Heart right ventricle (tissue), 16 donors: ENCODE data around the gene CADPS2. TPM values are rescaled to one million over a fixed set of nuclear protein-coding genes. Genes with fewer than 3 reads are reported as not detected.

Experiments
- ATAC-seq, 8 donors: fragments of 200-7000 bp; cut with Tn5 transposase; one replicate each; pipeline ENCODE4 v1.9.1; 2020; ENCODE audit warnings: mild to moderate bottlenecking in 8 of 8, moderate library complexity in 8 of 8, moderate number of reproducible peaks in 1 of 8
- DNase-seq, 2 donors: peaks; one replicate each; pipeline ENCODE4 v3.0.0-alpha.2; 2020
- H3K27ac ChIP-seq, 10 donors: fragments of 200-600 bp; sonication (generic) in 2 of 10; one replicate each; pipeline versions ENCODE4 v1.5.0 to v1.8.0; 2020 to 2022; ENCODE audit warnings: mild to moderate bottlenecking in 3 of 10
- H3K27me3 ChIP-seq, 7 donors: fragments of 200-600 bp; one replicate each; pipeline ENCODE4 v1.8.0; 2021 to 2022; ENCODE audit warnings: mild to moderate bottlenecking in 2 of 7
- H3K36me3 ChIP-seq, 9 donors: fragments of 200-600 bp; sonication (generic) in 1 of 9; one replicate each; pipeline versions ENCODE4 v1.5.0 to v1.8.0; 2020 to 2022; ENCODE audit warnings: mild to moderate bottlenecking in 2 of 9
- H3K4me1 ChIP-seq, 9 donors: fragments of 200-600 bp; sonication (generic) in 1 of 9; one replicate each; pipeline versions ENCODE4 v1.5.0 to v1.8.0; 2020 to 2022; ENCODE audit warnings: mild to moderate bottlenecking in 4 of 9
- H3K4me3 ChIP-seq, 10 donors: fragments of 200-600 bp; sonication (generic) in 2 of 10; one replicate each; pipeline versions ENCODE4 v1.5.0 to v1.8.0; 2020 to 2022; ENCODE audit warnings: mild to moderate bottlenecking in 7 of 10, moderate library complexity in 2 of 10
- H3K9me3 ChIP-seq, 11 donors: fragments of 200-600 bp in 10 of 11; sonication (generic) in 2 of 11; one replicate each; pipeline versions ENCODE4 v1.5.0 to v1.8.0; 2013 to 2022; ENCODE audit warnings: mild to moderate bottlenecking in 2 of 11, control low read depth in 1 of 11, moderate library complexity in 1 of 11
- CTCF ChIP-seq, 9 donors: fragments of 200-600 bp; sonication (generic) in 2 of 9; IDR thresholded peaks; one replicate each; pipeline versions ENCODE4 v1.5.0 to v1.8.0; 2021 to 2022; ENCODE audit warnings: antibody characterized with exemption in 9 of 9, mild to moderate bottlenecking in 5 of 9, moderate library complexity in 1 of 9
- WGBS, 2 donors: extraction: QIAGEN DNeasy Blood & Tissue Kit; methylation state at CpG; one replicate each; pipeline ENCODE4 v1.1.7; 2013; ENCODE audit warnings: inconsistent platforms in 1 of 2; 5-methylcytosine and 5-hydroxymethylcytosine counted together
- intact Hi-C, 10 donors: fragments of 100-400 bp; cut with DNase I; formaldehyde crosslinking; loops; one replicate each; pipeline versions ENCODE4 v1.11.1 to v1.14.2; 2022
- polyA plus RNA-seq, 2 donors: library from polyadenylated mRNA; stranded (reverse); fragments of 200-250 nt; gene quantifications; one replicate each; pipeline ENCODE4 v1.2.3, GENCODE V29; 2013
- total RNA-seq, 10 donors: library from RNA; stranded (reverse); fragmentation: NEBNext Ultra II Directional in 3 of 10; extraction: Animal tissue kit (Norgen Biotek cat#: 25700) in 3 of 10; gene quantifications; one replicate each; pipeline versions ENCODE4 v1.2.1 to v1.2.4, GENCODE V29; 2021 to 2023
- donor health status: Arrhythmogenic right ventricular cardiomyopathy.
- donor health status: ischemic (EF 13 %, LVEDD 7.1; RV severe dilation, severe dysfunction).
- donor health status: healthy with polysubstance abuse.
- donor health status: DM: no; HTN: yes; CAD: no.
- donor health status: DM: no; HTN: no; CAD: no.
- donor health status: ischemic (EF 25% LVEDD 6.9; RV normal size, moderate dysfunction).
- donor health status: ischemic (EF 25% LVEDD 5.7; RV mildly dilated, moderate dysfunction).
- donor health status: healthy.
- donor health status: DM: yes; HTN: yes; CAD: no.
- donor health status: Ischemic cardiomyopathy.
- donor health status: ischemic (EF 35%, LVEDD 5.7; RV mildly dilated, moderate dysfunction).
- donor health status: nonischemic (EF 11% LVEDD 7.7; RV severe dilation, severe dysfunction).
- donor health status: DM: yes; HTN: yes; CAD: no.
- donor health status: PGD.
- donor health status: ischemic (EF 29% LVEDD 5.4; RV normal size, mild dysfunction).
- donor health status: nonischemic (EF 23%, LVEDD 6.1; RV moderate dilation, normal function).

The CADPS2 gene
- total and polyA plus RNA-seq, 12 donors = 3.6 to 25.7 (median 6.6) TPM

DNA sequence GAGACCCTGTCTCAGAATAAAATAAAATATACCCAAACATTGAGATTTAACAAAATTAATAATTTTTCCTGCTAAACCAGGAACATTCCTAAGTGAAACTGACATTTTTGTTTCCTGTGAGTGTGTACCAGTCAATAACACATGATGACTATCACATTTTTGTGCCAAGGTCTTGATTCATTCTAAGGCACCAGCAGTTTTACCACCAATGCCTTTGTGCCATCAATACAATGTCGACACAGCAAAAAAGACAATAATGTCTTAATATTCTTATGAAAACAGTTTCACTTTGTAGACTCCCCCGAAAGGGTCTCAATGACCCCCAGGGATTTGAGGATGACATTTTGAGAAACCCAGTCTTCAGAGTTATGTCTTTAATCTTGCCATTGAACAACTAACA is 7.2 kb upstream of the CADPS2 start:
- no peak for TF ChIP-seq CTCF (IDR thresholded peaks at IDR 0.05)
- Histone ChIP-seq H3K4me1 (no peaks in the 10 kb centered on the region), H3K27ac (no peak overlapping the region), H3K36me3 (no peaks in the 10 kb centered on the region), H3K4me3 (no peak overlapping the region), H3K27me3 (peaks cover 0 to 3% (median 0%) of the 10 kb centered on the region in 7 donors), H3K9me3 (no peaks in the 10 kb centered on the region)
- ATAC-seq (no peak), DNase-seq (no peak)
- 88 to 94% methylated on average over 2 of the region's 2 CpGs for WGBS, 2 donors
- intact Hi-C loops = loop anchor here in 1 of 10 donors (10.0 kb wide), 1 partner anchor 261 kb away; no protein-coding TSS in a partner anchor

DNA sequence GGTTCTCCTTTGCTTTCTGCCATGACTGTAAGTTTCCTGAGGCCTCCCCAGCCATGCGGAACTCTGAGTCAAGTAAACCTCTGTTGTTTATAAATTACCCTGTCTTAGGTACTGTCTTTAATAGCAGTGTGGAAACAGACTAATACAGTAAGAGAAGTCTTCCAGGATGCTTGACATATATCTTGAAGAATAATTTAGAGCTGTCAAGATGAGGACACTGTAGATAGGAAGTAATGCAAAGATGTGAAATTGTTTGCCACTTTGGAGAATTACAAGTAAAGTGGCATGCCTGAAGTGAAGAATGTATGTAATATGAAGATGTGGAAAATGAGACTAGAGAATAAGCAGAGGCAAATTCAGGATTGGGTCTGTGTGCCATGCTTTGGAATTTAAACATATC is 2.9 kb upstream of the CADPS2 start:
- H3K36me3 ChIP-seq = no peaks in the 10 kb centered on the region
- peaks cover 0 to 21% (median 5%) of the 10 kb centered on the region in 9 donors for H3K4me1 ChIP-seq
- TF ChIP-seq CTCF (IDR thresholded peaks at IDR 0.05) = no peak
- no peak for DNase-seq
- peaks cover 0 to 43% (median 0%) of the 10 kb centered on the region in 7 donors for H3K27me3 ChIP-seq
- H3K27ac ChIP-seq = no peak overlapping the region
- 96 to 100% methylated on average over 1 of the region's 1 CpG for WGBS, 2 donors
- ATAC-seq = no peak
- no peaks in the 10 kb centered on the region for H3K9me3 ChIP-seq
- intact Hi-C loops = loop anchor here in 4 of 10 donors (5.0 to 10.0 kb wide), 5 partner anchors 87 to 646 kb away; partner anchors contain the start of genes IQUB (in 1 of the 4) and RNF133 (in 1 of the 4)
- no peak overlapping the region for H3K4me3 ChIP-seq

GRCh38 chr7:122887848-122888247 is 1.6 kb upstream of the CADPS2 start:
- Histone ChIP-seq H3K4me1 (peaks cover 0 to 33% (median 5%) of the 10 kb centered on the region in 9 donors), H3K27ac (no peak overlapping the region), H3K27me3 (peaks cover 0 to 44% (median 0%) of the 10 kb centered on the region in 7 donors), H3K36me3 (no peaks in the 10 kb centered on the region), H3K4me3 (no peak overlapping the region), H3K9me3 (no peaks in the 10 kb centered on the region)
- intact Hi-C loops = loop anchor here in 4 of 10 donors (2.0 to 10.0 kb wide), 6 partner anchors 85 to 647 kb away; partner anchors contain the start of genes IQUB (in 1 of the 4) and RNF133 (in 1 of the 4)
- TF ChIP-seq CTCF (IDR thresholded peaks at IDR 0.05) = no peak
- ATAC-seq = no peak
- no peak for DNase-seq

DNA sequence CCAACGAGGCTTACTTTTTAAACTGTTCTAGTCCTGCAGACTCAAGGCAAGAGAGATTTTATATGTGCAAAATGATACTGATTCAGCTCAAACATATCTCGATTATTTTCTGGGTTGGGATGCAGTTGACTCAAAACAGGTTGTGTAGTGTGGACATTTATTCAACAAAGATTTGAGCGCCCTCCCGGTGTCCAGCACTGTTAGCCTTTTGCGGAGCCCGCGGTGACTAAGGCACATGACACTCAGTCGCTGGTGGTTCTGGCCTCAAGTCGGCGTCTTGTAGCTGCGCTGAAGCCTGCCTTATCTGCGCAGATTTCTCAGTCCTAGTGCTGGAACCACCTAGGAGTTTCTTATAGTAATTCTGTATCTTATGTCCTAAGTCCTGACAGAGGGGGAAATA is 938 bp upstream of the CADPS2 start:
- TF ChIP-seq CTCF (IDR thresholded peaks at IDR 0.05) = peak in 3 of 9 donors; percentile 48 to 55 (median 54)
- H3K4me3 ChIP-seq = peak overlapping the region; percentile 57 to 88 (median 80)
- DNase-seq (peak; percentile 64 to 66), ATAC-seq (peak; percentile 68 to 91 (median 84))
- peaks cover 0 to 38% (median 5%) of the 10 kb centered on the region in 9 donors for H3K4me1 ChIP-seq
- peak overlapping the region in 8 of 10 donors; percentile 88 to 95 (median 91) for H3K27ac ChIP-seq
- 1% methylated on average over 12 of the region's 12 CpGs for WGBS, 2 donors
- intact Hi-C loops = loop anchor here in 4 of 10 donors (2.0 to 10.0 kb wide), 6 partner anchors 84 to 648 kb away; partner anchors contain the start of genes IQUB (in 1 of the 4) and RNF133 (in 1 of the 4)
- H3K27me3 ChIP-seq = peaks cover 0 to 44% (median 0%) of the 10 kb centered on the region in 7 donors
- H3K36me3 ChIP-seq = no peaks in the 10 kb centered on the region
- H3K9me3 ChIP-seq = no peaks in the 10 kb centered on the region
